ENCODE measurements around the gene WDR37. TPM values are rescaled to one million over a fixed set of nuclear protein-coding genes. Genes with fewer than 3 reads are reported as not detected.

WDR37 gene
- polyA plus RNA-seq, 3 donors = 7.1 to 33.6 (median 8.6) TPM

- H3K9ac ChIP-seq (ENCODE audit: insufficient read depth, low read length, poor library complexity, severe bottlenecking) = no peak overlapping the region
- H4K20me1 ChIP-seq (ENCODE audit: insufficient read depth, low read length) = peaks cover 77% of the 10 kb centered on the region
- H3K9me3 ChIP-seq (replicated peaks in 1 of 2; ENCODE audit: control insufficient read depth in 1 of 2, insufficient read depth in 1 of 2, low read length in 2 of 2) = no peaks in the 10 kb centered on the region
- H3K27ac Mint-ChIP-seq = no peak overlapping the region
- H3K4me2 ChIP-seq (replicated peaks; ENCODE audit: extremely low read depth, low read length, poor library complexity, severe bottlenecking) = no peak overlapping the region
- H3K36me3 Mint-ChIP-seq = peaks cover 84 to 95% of the 10 kb centered on the region in 2 donors
- no peaks in the 10 kb centered on the region for H3K79me2 ChIP-seq (ENCODE audit: insufficient read depth, low read length)
- no peaks in the 10 kb centered on the region for H3K9me3 Mint-ChIP-seq
- TF ChIP-seq CTCF (IDR thresholded peaks at IDR 0.05) = no peak
- peaks cover 83 to 92% of the 10 kb centered on the region in 2 donors for H3K36me3 ChIP-seq (replicated peaks in 1 of 2; ENCODE audit: control insufficient read depth in 1 of 2, insufficient read depth in 2 of 2, low read length in 2 of 2)
- peaks cover 3% of the 10 kb centered on the region for H3K4me1 Mint-ChIP-seq
- intact Hi-C loops (cut with micrococcal nuclease) = no loop called here
- no peak overlapping the region for H2AFZ ChIP-seq (ENCODE audit: insufficient read depth, low read depth, low read length, poor library complexity, severe bottlenecking)
- peaks cover 3 to 5% of the 10 kb centered on the region in 2 donors for H3K4me1 ChIP-seq (ENCODE audit: control insufficient read depth in 1 of 2, insufficient read depth in 2 of 2, low read length in 2 of 2)
- H3K4me3 Mint-ChIP-seq = no peak overlapping the region
- DNase-seq = no peak
- no peak overlapping the region for H3K27ac ChIP-seq (ENCODE audit: low read depth in 1 of 2, low read length in 2 of 2)
- 98% methylated on average over 14 of the region's 15 CpGs for WGBS (ENCODE audit: insufficient coverage)
- no peaks in the 10 kb centered on the region for H3K27me3 Mint-ChIP-seq (ENCODE audit: low read depth in 3 of 3)
- H3K27me3 ChIP-seq (ENCODE audit: control insufficient read depth in 2 of 2, insufficient read depth in 2 of 2, low read length in 2 of 2) = no peaks in the 10 kb centered on the region
- H3K4me3 ChIP-seq (replicated peaks in 1 of 3; ENCODE audit: low read depth in 2 of 3, low read length in 3 of 3) = no peak overlapping the region
These were observed 71.4 kb downstream of the WDR37 start for GRCh38 chr10:1127629-1128028.

GRCh38 chr10:1128115-1128514, 71.9 kb downstream of the WDR37 start:
- no peak for TF ChIP-seq CTCF (IDR thresholded peaks at IDR 0.05)
- no peaks in the 10 kb centered on the region for H3K27me3 Mint-ChIP-seq (ENCODE audit: low read depth in 3 of 3)
- H3K4me3 ChIP-seq (replicated peaks in 1 of 3; ENCODE audit: low read depth in 2 of 3, low read length in 3 of 3) = no peak overlapping the region
- H3K4me1 ChIP-seq (ENCODE audit: control insufficient read depth in 1 of 2, insufficient read depth in 2 of 2, low read length in 2 of 2) = no peaks in the 10 kb centered on the region
- no peak overlapping the region for H2AFZ ChIP-seq (ENCODE audit: insufficient read depth, low read depth, low read length, poor library complexity, severe bottlenecking)
- no peak overlapping the region for H3K27ac Mint-ChIP-seq
- H3K4me1 Mint-ChIP-seq = no peaks in the 10 kb centered on the region
- no peaks in the 10 kb centered on the region for H3K79me2 ChIP-seq (ENCODE audit: insufficient read depth, low read length)
- no peak overlapping the region for H3K27ac ChIP-seq (ENCODE audit: low read depth in 1 of 2, low read length in 2 of 2)
- H3K36me3 ChIP-seq (replicated peaks in 1 of 2; ENCODE audit: control insufficient read depth in 1 of 2, insufficient read depth in 2 of 2, low read length in 2 of 2) = peaks cover 80 to 88% of the 10 kb centered on the region in 2 donors
- H3K9me3 Mint-ChIP-seq = no peaks in the 10 kb centered on the region
- H3K4me3 Mint-ChIP-seq = no peak overlapping the region
- no peaks in the 10 kb centered on the region for H3K9me3 ChIP-seq (replicated peaks in 1 of 2; ENCODE audit: control insufficient read depth in 1 of 2, insufficient read depth in 1 of 2, low read length in 2 of 2)
- H3K9ac ChIP-seq (ENCODE audit: insufficient read depth, low read length, poor library complexity, severe bottlenecking) = no peak overlapping the region
- H4K20me1 ChIP-seq (ENCODE audit: insufficient read depth, low read length) = peaks cover 74% of the 10 kb centered on the region
- no peak for DNase-seq
- H3K27me3 ChIP-seq (ENCODE audit: control insufficient read depth in 2 of 2, insufficient read depth in 2 of 2, low read length in 2 of 2) = no peaks in the 10 kb centered on the region
- WGBS (ENCODE audit: insufficient coverage) = no CpG with 5 or more reads among the region's 2 CpGs
- intact Hi-C loops (cut with micrococcal nuclease) = no loop called here
- H3K36me3 Mint-ChIP-seq = peaks cover 82 to 92% of the 10 kb centered on the region in 2 donors
- no peak overlapping the region for H3K4me2 ChIP-seq (replicated peaks; ENCODE audit: extremely low read depth, low read length, poor library complexity, severe bottlenecking)
